ENCODE results near the gene CREB3L2. TPM values are rescaled to one million over a fixed set of nuclear protein-coding genes. Genes with fewer than 3 reads are reported as not detected.

Gene CREB3L2
- total and polyA plus RNA-seq, 2 of the 8 experiments (the other 6 are each of a cell fraction or from before 2014, with no cell fraction given), result 14.4 to 48.3 TPM

GRCh38 chr7:138024765-138025164 lies 22.9 kb upstream of the CREB3L2 start:
- WGBS, 2 experiments (ENCODE audit: extremely low coverage in 1 of 2, insufficient coverage in 1 of 2, insufficient read length in 1 of 2, insufficient replicate concordance in 2 of 2, low coverage in 1 of 2, low lambda C conversion rate in 2 of 2, missing lambda C conversion rate in 1 of 2), result 91% methylated on average over 4 of the region's 4 CpGs; no CpG with 5 or more reads in 1 of the 2 experiments
- Histone ChIP-seq H2BK20ac (ENCODE audit: low read length) (no peak overlapping the region), H3K79me1 (ENCODE audit: low read depth, low read length) (no peaks in the 10 kb centered on the region), H3K9ac (replicated peaks in 1 of 4; ENCODE audit: extremely low read depth in 1 of 4, low read depth in 3 of 4, low read length in 3 of 4) (no peak overlapping the region), H4K91ac (replicated peaks; ENCODE audit: insufficient read length, low read length) (no peak overlapping the region), H3K27ac (ENCODE audit: low read depth, low read length) (no peak overlapping the region), H2BK120ac (replicated peaks; ENCODE audit: low read depth, low read length) (no peak overlapping the region), H3K23ac (ENCODE audit: insufficient read length) (no peak overlapping the region), H3K4me2 (ENCODE audit: insufficient read depth in 1 of 2, low read depth in 2 of 2, low read length in 2 of 2) (no peak overlapping the region), H2BK5ac (ENCODE audit: low read depth, low read length) (no peak overlapping the region), H3K9me3 (ENCODE audit: insufficient read depth in 2 of 2, low read depth in 1 of 2, low read length in 1 of 2) (peaks cover 15 to 19% of the 10 kb centered on the region in 2 experiments; a peak in 3 of 4 replicates), H3K4me1 (replicated peaks in 1 of 4; ENCODE audit: control insufficient read depth in 3 of 4, insufficient read depth in 4 of 4, low read length in 3 of 4) (peaks cover 2 to 10% (median 7%) of the 10 kb centered on the region in 4 experiments; a peak in 5 of 7 replicates), H3K79me2 (ENCODE audit: control insufficient read depth in 1 of 2, insufficient read depth in 2 of 2, low read length in 2 of 2) (no peaks in the 10 kb centered on the region), H3K56ac (replicated peaks; ENCODE audit: insufficient read length, low read depth, low read length) (no peak overlapping the region), H3K36me3 (ENCODE audit: control insufficient read depth in 2 of 4, insufficient read depth in 4 of 4, low read length in 3 of 4) (peaks cover 0 to 7% (median 1%) of the 10 kb centered on the region in 4 experiments; a peak in 2 of 8 replicates), H2AK5ac (ENCODE audit: low read depth, low read length) (no peak overlapping the region), H3K4me3 (ENCODE audit: extremely low read depth in 1 of 4, insufficient read depth in 2 of 4, low read depth in 3 of 4, low read length in 4 of 4) (no peak overlapping the region), H3K14ac (ENCODE audit: insufficient read length) (no peak overlapping the region), H3K23me2 (ENCODE audit: low read depth, low read length) (no peaks in the 10 kb centered on the region), H4K5ac (ENCODE audit: insufficient read length, low read depth, low read length) (no peak overlapping the region), H3K4ac (replicated peaks; ENCODE audit: insufficient read length, low read depth, low read length) (no peak overlapping the region), H4K8ac (ENCODE audit: extremely low read depth, insufficient read depth, low read length) (no peak overlapping the region), H4K20me1 (replicated peaks in 1 of 2; ENCODE audit: control insufficient read depth in 1 of 2, insufficient read depth in 2 of 2, low read length in 2 of 2) (no peaks in the 10 kb centered on the region), H2AFZ (ENCODE audit: low read length) (no peak overlapping the region), H3K27me3 (replicated peaks in 1 of 4; ENCODE audit: control insufficient read depth in 3 of 4, extremely low read depth in 1 of 4, insufficient read depth in 3 of 4, low read length in 3 of 4) (no peaks in the 10 kb centered on the region; a peak in 1 of 7 replicates), H2BK12ac (ENCODE audit: low read depth, low read length) (no peak overlapping the region), H2BK15ac (ENCODE audit: low read length) (no peak overlapping the region), H3K18ac (ENCODE audit: extremely low read depth, low read length) (no peak overlapping the region)
- FAIRE-seq (no peak), DNase-seq (ENCODE audit: low read depth in 1 of 2, low spot score in 2 of 2) (no peak)
- CTCF ChIA-PET (ENCODE audit: partially characterized antibody), result interaction anchor here (0.9 to 1.1 kb wide), 2 partner anchors 16 to 17 kb away, joined by 3 read pairs; no protein-coding TSS in a partner anchor
- POLR2A ChIA-PET (ENCODE audit: partially characterized antibody), result no interaction called here
- TF ChIP-seq NRF1 (IDR thresholded peaks at IDR 0.05; ENCODE audit: low read depth, low read length) (no peak), CBX5 (IDR thresholded peaks at IDR 0.05; ENCODE audit: low read depth, low read length) (no peak), CBX8 (IDR thresholded peaks at IDR 0.05; ENCODE audit: borderline replicate concordance, low read depth, low read length) (no peak), TAF7 (optimal IDR thresholded peaks at IDR 0.05; ENCODE audit: borderline replicate concordance, low read depth, low read length) (no peak), TEAD4 (IDR thresholded peaks at IDR 0.05; ENCODE audit: low read depth, low read length) (no peak), KDM5A (IDR thresholded peaks at IDR 0.05; ENCODE audit: low read length) (no peak), EP300 (IDR thresholded peaks at IDR 0.05; ENCODE audit: borderline replicate concordance in 1 of 2, low read depth in 2 of 2, low read length in 2 of 2) (no peak), RNF2 (IDR thresholded peaks at IDR 0.05; ENCODE audit: borderline replicate concordance, low read depth, low read length, missing control alignments, poor library complexity, severe bottlenecking) (no peak), NANOG (IDR thresholded peaks at IDR 0.05; ENCODE audit: insufficient read depth, low read depth, low read length, poor library complexity, severe bottlenecking) (no peak), SP2 (IDR thresholded peaks at IDR 0.05; ENCODE audit: low read length) (no peak), TBP (IDR thresholded peaks at IDR 0.05; ENCODE audit: low read depth, low read length) (no peak), USF2 (IDR thresholded peaks at IDR 0.05; ENCODE audit: low read length) (no peak)
